Esophagus (tissue), 2 donors: ENCODE data around the gene FBLN1. TPM values are rescaled to one million over a fixed set of nuclear protein-coding genes. Genes with fewer than 3 reads are reported as not detected.
"Not testable (repeated sequence)": the region's sequence is repeated elsewhere in the genome, so short reads cannot be mapped to it uniquely, and the experiment has no call there.

Experiments
- H3K27ac ChIP-seq, 2 donors: one replicate each; pipeline ENCODE4 v1.5.1; 2013; ENCODE audit warnings: low read depth in 2 of 2, mild to moderate bottlenecking in 2 of 2, inconsistent platforms in 1 of 2, low read length in 1 of 2, moderate library complexity in 1 of 2
- H3K27me3 ChIP-seq, 2 donors: one replicate each; pipeline ENCODE4 v1.6.1; 2013; ENCODE audit warnings: low read length in 2 of 2, control low read depth in 1 of 2, mild to moderate bottlenecking in 1 of 2; ENCODE audit not compliant: insufficient read depth in 2 of 2, control insufficient read depth in 1 of 2
- H3K36me3 ChIP-seq, 2 donors: one replicate each; pipeline ENCODE4 v1.6.1; 2013; ENCODE audit warnings: low read length in 1 of 2; ENCODE audit not compliant: control insufficient read depth in 2 of 2, insufficient read depth in 2 of 2
- H3K4me1 ChIP-seq, 2 donors: one replicate each; pipeline ENCODE4 v1.6.1; 2013; ENCODE audit warnings: low read length in 1 of 2; ENCODE audit not compliant: control insufficient read depth in 2 of 2, insufficient read depth in 2 of 2
- H3K4me3 ChIP-seq, 2 donors: one replicate each; pipeline ENCODE4 v1.5.1; 2013; ENCODE audit warnings: low read length in 2 of 2, mild to moderate bottlenecking in 2 of 2, low read depth in 1 of 2, moderate library complexity in 1 of 2
- H3K9me3 ChIP-seq, 2 donors: one replicate each; pipeline ENCODE4 v1.6.1; 2013; ENCODE audit warnings: mild to moderate bottlenecking in 2 of 2, low read depth in 1 of 2, low read length in 1 of 2, moderate library complexity in 1 of 2; ENCODE audit not compliant: control insufficient read depth in 2 of 2, insufficient read depth in 1 of 2
- WGBS, 2 donors: extraction: QIAGEN DNeasy Blood & Tissue Kit; methylation state at CpG; one replicate each; pipeline ENCODE4 v1.1.7; 2013; 5-methylcytosine and 5-hydroxymethylcytosine counted together
- polyA plus RNA-seq, 2 donors: library from polyadenylated mRNA; stranded (reverse); fragments of 200-250 nt; gene quantifications; one replicate each; pipeline ENCODE4 v1.2.3, GENCODE V29; 2013
- donor health status: healthy with polysubstance abuse.
- donor health status: Bipolar disorder and iron deficiency.

Gene FBLN1
- polyA plus RNA-seq, 2 donors, result 18.8 to 50.3 TPM

DNA sequence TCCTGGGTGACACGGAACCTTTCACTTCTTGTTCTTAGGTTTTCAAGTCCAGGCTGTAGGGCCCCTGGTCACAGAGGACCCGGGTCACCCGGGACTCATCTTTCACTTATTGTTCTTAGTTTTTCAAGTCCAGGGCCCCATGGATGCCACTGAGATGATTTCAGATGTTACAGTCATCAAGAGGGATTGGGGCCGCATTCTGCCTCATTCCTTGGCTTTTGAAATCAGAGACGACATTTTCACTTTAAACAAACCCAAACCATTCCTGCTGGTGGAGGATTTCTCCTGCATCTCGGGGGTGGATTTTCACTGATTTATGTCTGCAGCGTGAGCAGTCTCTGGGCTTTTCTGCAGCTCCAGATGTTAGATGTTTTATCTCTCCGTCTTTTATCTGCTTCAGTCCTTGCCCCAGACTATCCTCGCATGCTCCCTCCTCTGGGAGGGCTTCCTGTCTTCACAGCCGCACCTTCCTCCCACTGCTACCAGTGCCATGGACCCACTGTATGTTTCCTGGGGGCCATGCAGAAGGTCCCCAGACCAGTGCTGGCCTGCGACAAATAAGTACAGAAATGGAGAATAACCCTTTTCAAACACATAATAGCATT is 27.4 kb downstream of the FBLN1 start:
- no peak overlapping the region for H3K4me3 ChIP-seq
- H3K36me3 ChIP-seq, result peaks cover 0 to 2% of the 10 kb centered on the region in 2 donors
- no peaks in the 10 kb centered on the region for H3K9me3 ChIP-seq
- no peaks in the 10 kb centered on the region for H3K27me3 ChIP-seq
- peak overlapping the region in 1 of 2 donors; percentile 26 for H3K27ac ChIP-seq
- peaks cover 14 to 27% of the 10 kb centered on the region in 2 donors for H3K4me1 ChIP-seq
- 75 to 78% methylated on average over 11 of the region's 11 CpGs for WGBS, 2 donors

DNA sequence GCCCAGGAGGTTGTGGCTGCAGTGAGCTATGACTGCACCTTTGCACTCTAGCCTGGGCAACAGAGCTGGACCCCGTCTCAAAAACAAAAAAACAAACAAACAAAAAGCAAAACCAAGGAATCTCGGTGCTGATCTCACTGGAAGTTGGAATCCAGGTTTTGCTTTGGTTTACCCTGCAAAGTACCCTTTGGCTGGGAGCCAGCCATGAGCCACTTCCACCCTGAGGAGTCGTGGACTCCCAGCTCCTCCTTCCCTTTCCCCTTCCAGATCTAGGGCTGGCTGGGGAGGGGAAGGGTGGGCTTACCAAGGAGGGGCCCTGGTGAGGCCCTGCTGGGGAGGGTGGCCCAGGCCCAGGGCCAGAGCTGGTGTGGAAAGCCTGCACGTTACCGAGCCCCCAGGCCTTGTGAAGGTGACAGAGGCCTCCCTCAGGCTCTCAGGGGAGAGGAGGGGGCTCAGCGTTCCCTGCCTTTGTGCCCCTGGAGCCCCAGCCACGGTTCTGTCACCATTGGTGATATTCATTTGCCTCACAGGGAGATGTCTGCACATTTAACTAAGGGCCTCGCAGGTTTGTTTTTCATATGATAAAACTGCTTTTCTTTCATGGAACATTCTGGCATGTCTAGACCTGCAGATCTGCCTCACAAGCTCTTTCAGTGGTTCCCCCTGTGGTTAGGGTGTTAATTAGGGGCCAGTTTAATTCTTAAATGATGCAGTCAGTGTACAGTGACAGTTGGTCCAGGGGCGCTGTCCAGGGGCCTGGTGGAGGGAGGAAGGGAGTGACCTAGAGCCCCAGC is 29.0 kb downstream of the FBLN1 start:
- Histone ChIP-seq H3K36me3 (peaks cover 0 to 2% of the 10 kb centered on the region in 2 donors), H3K27me3 (no peaks in the 10 kb centered on the region), H3K4me3 (no peak overlapping the region), H3K27ac (peak overlapping the region; percentile 67 to 70), H3K4me1 (peaks cover 14 to 29% of the 10 kb centered on the region in 2 donors), H3K9me3 (no peaks in the 10 kb centered on the region)
- WGBS, 2 donors, result 41 to 56% methylated on average over 9 of the region's 9 CpGs

DNA sequence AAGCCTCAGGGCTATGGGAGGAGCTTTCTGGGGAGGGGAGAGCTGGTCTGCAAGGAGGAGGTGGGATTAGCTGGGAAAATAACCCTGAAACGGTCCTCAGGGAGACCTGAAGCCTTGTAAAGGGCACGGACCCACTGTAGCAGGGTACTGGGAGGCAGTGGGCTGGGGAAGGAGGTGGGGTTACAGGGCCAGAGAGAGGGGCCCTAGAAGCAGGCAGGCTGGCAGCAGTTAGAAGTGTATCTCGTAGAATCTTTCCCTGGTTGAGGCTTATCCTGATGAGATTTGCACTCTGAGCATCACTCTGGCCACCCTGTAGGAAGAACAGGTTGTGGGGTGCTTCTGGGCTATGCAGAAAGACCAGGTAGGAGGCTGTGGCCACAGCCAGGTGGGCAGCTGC is 29.6 kb downstream of the FBLN1 start:
- Histone ChIP-seq H3K27me3 (no peaks in the 10 kb centered on the region), H3K27ac (peak overlapping the region; percentile 54 to 56), H3K9me3 (no peaks in the 10 kb centered on the region), H3K4me1 (peaks cover 14 to 29% of the 10 kb centered on the region in 2 donors), H3K36me3 (peaks cover 0 to 2% of the 10 kb centered on the region in 2 donors), H3K4me3 (no peak overlapping the region)
- 46 to 53% methylated on average over 3 of the region's 3 CpGs for WGBS, 2 donors

GRCh38 chr22:45533703-45534102 is 31.0 kb downstream of the FBLN1 start:
- Histone ChIP-seq H3K9me3 (no peaks in the 10 kb centered on the region), H3K4me3 (no peak overlapping the region), H3K27ac (peak overlapping the region; percentile 34 to 69), H3K4me1 (peaks cover 17 to 36% of the 10 kb centered on the region in 2 donors), H3K36me3 (peaks cover 0 to 2% of the 10 kb centered on the region in 2 donors), H3K27me3 (no peaks in the 10 kb centered on the region)
- 47 to 65% methylated on average over 17 of the region's 17 CpGs for WGBS, 2 donors

DNA sequence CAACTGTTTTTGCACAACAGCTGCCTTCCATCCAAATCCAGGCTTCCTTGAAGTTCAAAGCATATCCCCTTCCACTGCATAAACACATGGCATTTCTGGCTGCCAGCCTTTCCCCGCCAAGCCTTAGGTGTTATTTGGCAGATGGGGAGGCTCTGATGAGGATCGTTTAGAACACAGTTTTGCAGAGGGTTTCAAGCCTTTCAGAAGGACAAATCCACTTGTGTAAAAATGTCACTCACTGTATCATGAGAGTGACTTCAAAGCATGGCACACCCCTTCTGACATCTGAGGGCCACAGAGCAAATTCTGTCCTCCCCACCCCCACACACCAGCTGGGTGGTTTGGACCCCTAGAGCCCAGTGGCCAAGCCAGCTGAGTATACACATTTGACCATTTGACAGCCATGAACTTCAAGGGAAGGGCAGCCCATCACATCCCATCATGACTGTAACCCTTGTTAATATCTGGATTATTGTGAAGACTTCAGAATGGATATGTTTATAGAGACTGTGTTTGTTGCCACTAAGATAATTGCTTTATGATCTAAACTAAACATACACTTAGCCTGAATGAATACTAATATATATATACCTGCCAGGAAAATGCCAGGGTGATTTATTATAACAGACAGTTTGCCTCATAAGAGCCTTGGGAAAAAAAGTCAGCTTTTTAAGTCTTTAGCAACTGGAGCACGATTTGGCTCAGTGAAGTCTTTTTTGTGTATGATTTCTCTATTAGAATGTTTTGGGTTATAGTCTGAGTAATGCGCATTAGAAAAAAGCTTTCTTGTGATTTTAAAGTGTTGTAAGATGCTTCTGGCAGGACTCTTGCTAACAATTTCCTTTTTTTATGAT is 31.9 kb downstream of the FBLN1 start:
- Histone ChIP-seq H3K9me3 (no peaks in the 10 kb centered on the region), H3K4me3 (no peak overlapping the region), H3K36me3 (peaks cover 0 to 2% of the 10 kb centered on the region in 2 donors), H3K27me3 (no peaks in the 10 kb centered on the region), H3K27ac (peak overlapping the region; percentile 93 to 95), H3K4me1 (peaks cover 17 to 36% of the 10 kb centered on the region in 2 donors)
- 25 to 39% methylated on average over 4 of the region's 4 CpGs for WGBS, 2 donors

- Histone ChIP-seq H3K36me3 (peaks cover 0 to under 1% of the 10 kb centered on the region in 2 donors), H3K4me1 (peaks cover 19 to 36% of the 10 kb centered on the region in 2 donors)
These were observed 32.6 kb downstream of the FBLN1 start for GRCh38 chr22:45535290-45535689.

GRCh38 chr22:45535835-45536234 is 33.2 kb downstream of the FBLN1 start:
- Histone ChIP-seq H3K4me1 (peaks cover 19 to 36% of the 10 kb centered on the region in 2 donors), H3K27ac (peak overlapping the region; percentile 61 to 95)
- not testable (repeated sequence) for H3K4me3 ChIP-seq, H3K36me3 ChIP-seq, H3K9me3 ChIP-seq, H3K27me3 ChIP-seq
- WGBS, 2 donors, result 75 to 84% methylated on average over 6 of the region's 6 CpGs

More at GRCh38 chr22:45535290-45535689, 32.6 kb downstream of the FBLN1 start:
- WGBS, 2 donors, result 35 to 58% methylated on average over 7 of the region's 7 CpGs
- Histone ChIP-seq H3K27ac (peak overlapping the region; percentile 93 to 95), H3K27me3 (no peaks in the 10 kb centered on the region), H3K4me3 (no peak overlapping the region), H3K9me3 (no peaks in the 10 kb centered on the region)

GRCh38 chr22:45537734-45538181 is 35.1 kb downstream of the FBLN1 start:
- WGBS, 2 donors, result 21 to 36% methylated on average over 15 of the region's 15 CpGs
- no peak overlapping the region for H3K4me3 ChIP-seq

DNA sequence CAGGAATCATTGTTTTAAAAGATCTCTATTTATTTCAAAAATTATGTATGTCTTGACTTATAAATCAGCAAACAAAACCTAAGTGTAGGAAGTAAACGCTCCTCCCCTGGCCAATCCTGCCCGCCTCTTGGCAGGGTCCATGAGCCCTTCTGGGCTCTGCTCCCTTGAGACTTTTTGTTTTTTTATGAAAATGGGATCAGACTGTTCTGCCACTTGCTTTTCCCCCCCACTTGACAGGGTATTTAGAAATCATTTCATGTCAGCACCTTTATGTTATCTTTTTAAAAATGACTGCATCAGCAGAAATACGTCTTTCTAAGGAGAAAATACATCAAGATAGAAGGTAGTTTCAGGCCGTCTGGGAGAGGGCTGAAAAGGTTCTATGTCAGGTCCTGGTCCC is 35.6 kb downstream of the FBLN1 start:
- 25 to 34% methylated on average over 4 of the region's 4 CpGs for WGBS, 2 donors
- Histone ChIP-seq H3K9me3 (no peaks in the 10 kb centered on the region), H3K27me3 (no peaks in the 10 kb centered on the region), H3K36me3 (peaks cover 0 to 11% of the 10 kb centered on the region in 2 donors), H3K4me1 (peaks cover 6 to 18% of the 10 kb centered on the region in 2 donors), H3K4me3 (no peak overlapping the region), H3K27ac (peak overlapping the region; percentile 95)

More at GRCh38 chr22:45537734-45538181, 35.1 kb downstream of the FBLN1 start:
- peaks cover 11 to 23% of the 10 kb centered on the region in 2 donors for H3K4me1 ChIP-seq
- H3K27ac ChIP-seq, result peak overlapping the region; percentile 95
- no peaks in the 10 kb centered on the region for H3K9me3 ChIP-seq
- H3K27me3 ChIP-seq, result no peaks in the 10 kb centered on the region
- H3K36me3 ChIP-seq, result peaks cover 0 to 11% of the 10 kb centered on the region in 2 donors
